Epithelial cell of proximal tubule (primary cell): ENCODE measurements around the gene COL5A1. TPM values are rescaled to one million over a fixed set of nuclear protein-coding genes. Genes with fewer than 3 reads are reported as not detected.

Experiments used
- DNase-seq: peaks from one replicate; pipeline ENCODE4 v3.0.0-alpha.2; 2011; ENCODE audit warnings: low read depth
- H3K4me3 ChIP-seq: 2 replicates; pipeline ENCODE4 v1.5.1; 2011; ENCODE audit warnings: low read depth, mild to moderate bottlenecking, low read length
- CTCF ChIP-seq: conservative IDR thresholded peaks from 2 replicates; pipeline ENCODE4 v1.5.1; 2012; ENCODE audit warnings: low read depth, mild to moderate bottlenecking, low read length
- total RNA-seq: library from RNA; depleted of rRNA; stranded (reverse); fragments of >200 nt; gene quantifications from 2 replicates; pipeline ENCODE4 v1.2.3, GENCODE V29; 2015

COL5A1 gene
- total RNA-seq, 1 donor from 2014 or later: 16.0 TPM

GRCh38 chr9:134597041-134597913 lies 44.3 kb upstream of the COL5A1 start:
- no peak for DNase-seq
- no peak overlapping the region for H3K4me3 ChIP-seq
- no peak for TF ChIP-seq CTCF

- H3K4me3 ChIP-seq: no peak overlapping the region
- no peak for DNase-seq
- no peak for TF ChIP-seq CTCF
Measured at GRCh38 chr9:134597957-134598883, 43.4 kb upstream of the COL5A1 start.

- DNase-seq: no peak
- TF ChIP-seq CTCF: no peak
- H3K4me3 ChIP-seq: no peak overlapping the region
Measured at GRCh38 chr9:134598884-134599245, 42.7 kb upstream of the COL5A1 start.

GRCh38 chr9:134600371-134600770 lies 41.2 kb upstream of the COL5A1 start:
- TF ChIP-seq CTCF: no peak
- DNase-seq: no peak
- no peak overlapping the region for H3K4me3 ChIP-seq

- no peak overlapping the region for H3K4me3 ChIP-seq
- no peak for DNase-seq
- TF ChIP-seq CTCF: no peak
Measured at GRCh38 chr9:134600836-134601638, 40.6 kb upstream of the COL5A1 start.

- no peak for DNase-seq
- no peak overlapping the region for H3K4me3 ChIP-seq
- TF ChIP-seq CTCF: no peak
Measured at GRCh38 chr9:134601764-134602163, 39.8 kb upstream of the COL5A1 start.
